Ascending aorta (tissue), 2 donors: ENCODE results near the gene LSMEM2. TPM values are rescaled to one million over a fixed set of nuclear protein-coding genes. Genes with fewer than 3 reads are reported as not detected.

ENCODE experiments used
- DNase-seq, 2 donors: peaks; one replicate each; pipeline ENCODE4 v3.0.0-alpha.2; 2019; ENCODE audit warnings: low spot score in 2 of 2
- H3K27ac ChIP-seq, 2 donors: fragments of 200-600 bp; sonication (generic); one replicate each; pipeline ENCODE4 v1.5.1; 2016 to 2017; ENCODE audit warnings: mild to moderate bottlenecking in 1 of 2
- H3K27me3 ChIP-seq: fragments of 200-600 bp; sonication (generic); one replicate; pipeline ENCODE4 v1.5.1; 2017
- H3K36me3 ChIP-seq, 2 donors: fragments of 200-600 bp; sonication (generic); one replicate each; pipeline ENCODE4 v1.5.1; 2016
- H3K4me1 ChIP-seq, 2 donors: fragments of 200-600 bp; sonication (generic); one replicate each; pipeline ENCODE4 v1.5.1; 2016 to 2017; ENCODE audit warnings: mild to moderate bottlenecking in 1 of 2
- H3K4me3 ChIP-seq, 2 donors: fragments of 200-600 bp; sonication (generic); one replicate each; pipeline ENCODE4 v1.5.1; 2016 to 2017; ENCODE audit warnings: mild to moderate bottlenecking in 1 of 2
- H3K9me3 ChIP-seq, 2 donors: fragments of 200-600 bp; sonication (generic); one replicate each; pipeline ENCODE4 v1.5.1; 2016
- CTCF ChIP-seq, 3 experiments: fragments of 200-600 bp in 2 of 3; fragments of 450-650 bp in 1 of 3; sonication (generic) in 2 of 3; IDR thresholded peaks; one replicate each; pipeline ENCODE4 v1.5.1; 2016 to 2019; ENCODE audit warnings: antibody characterized with exemption in 3 of 3, mild to moderate bottlenecking in 1 of 3, moderate library complexity in 1 of 3
- intact Hi-C: fragments of 100-400 bp; cut with DNase I; formaldehyde crosslinking; loops from one replicate; pipeline ENCODE4 v1.15.1; 2023
- total RNA-seq: library from RNA; depleted of rRNA; stranded (reverse); fragments of >200 nt; gene quantifications from one replicate; pipeline ENCODE4 v1.1.0, GENCODE V29; 2016

Gene LSMEM2
- total RNA-seq, 1 donor from 2014 or later = not detected

GRCh38 chr3:50337175-50337861 is 58.4 kb downstream of the LSMEM2 start:
- intact Hi-C loops = loop anchor here (1.0 kb wide), 1 partner anchor 22 kb away; the partner anchor contains the start of gene TMEM115
- TF ChIP-seq CTCF (IDR thresholded peaks at IDR 0.05) = no peak
- H3K27ac ChIP-seq = peak overlapping the region; percentile 99

More at GRCh38 chr3:50337175-50337861, 58.4 kb downstream of the LSMEM2 start:
- peaks cover 25 to 70% of the 10 kb centered on the region in 2 donors for H3K4me1 ChIP-seq
- no peaks in the 10 kb centered on the region for H3K9me3 ChIP-seq
- peak overlapping the region; percentile 72 to 96 for H3K4me3 ChIP-seq
- no peaks in the 10 kb centered on the region for H3K27me3 ChIP-seq
- peaks cover 0 to 2% of the 10 kb centered on the region in 2 donors for H3K36me3 ChIP-seq
- peak; percentile 99 to 100 for DNase-seq

Other genes with a start within 250 kb of the LSMEM2 start
- gene RBM5, start 190.2 kb upstream of the LSMEM2 start, total RNA-seq = 105 TPM
- gene SEMA3F, start 123.8 kb upstream of the LSMEM2 start, total RNA-seq = 75.0 TPM
- 4.7 TPM for gene GNAT1, start 87.5 kb upstream of the LSMEM2 start, total RNA-seq
- gene SLC38A3, start 73.8 kb upstream of the LSMEM2 start, total RNA-seq = not detected
- 283 TPM for gene GNAI2, start 42.9 kb upstream of the LSMEM2 start, total RNA-seq
- gene SEMA3B, start 9.9 kb upstream of the LSMEM2 start, total RNA-seq = 24.2 TPM
- 231 TPM for gene IFRD2, start 13.3 kb downstream of the LSMEM2 start, total RNA-seq
- gene HYAL3, start 20.3 kb downstream of the LSMEM2 start, total RNA-seq = not detected
- gene NAA80, start 20.3 kb downstream of the LSMEM2 start, total RNA-seq = 38.8 TPM
- gene HYAL1, start 24.5 kb downstream of the LSMEM2 start, total RNA-seq = 49.5 TPM
- gene HYAL2, start 43.7 kb downstream of the LSMEM2 start, total RNA-seq = 449 TPM
- 25.4 TPM for gene TUSC2, start 49.1 kb downstream of the LSMEM2 start, total RNA-seq
- 34.9 TPM for gene RASSF1, start 61.7 kb downstream of the LSMEM2 start, total RNA-seq
- gene ZMYND10, start 66.6 kb downstream of the LSMEM2 start, total RNA-seq = not detected
- gene NPRL2, start 71.7 kb downstream of the LSMEM2 start, total RNA-seq = 37.8 TPM
- 20.2 TPM for gene CYB561D2, start 71.8 kb downstream of the LSMEM2 start, total RNA-seq
- gene TMEM115, start 80.4 kb downstream of the LSMEM2 start, total RNA-seq = 55.7 TPM
- gene CACNA2D2, start 224.5 kb downstream of the LSMEM2 start, total RNA-seq = 0.85 TPM